GM08714 (cell line): Measurements from ENCODE around the gene CPLANE1.
"Not testable (repeated sequence)": the region's sequence is repeated elsewhere in the genome, so short reads cannot be mapped to it uniquely, and the experiment has no call there.

Source experiments
- H3K4me3 ChIP-seq: fragments of 200-500 bp; sonication (Bioruptor generic); 2 replicates; pipeline ENCODE4 v1.5.1; 2014; ENCODE audit warnings: mild to moderate bottlenecking, low read length, inconsistent platforms
- ZNF274 ChIP-seq: IDR thresholded peaks from 2 replicates; pipeline ENCODE4 v1.6.1; 2012; ENCODE audit warnings: mild to moderate bottlenecking, low read depth, low read length

The CPLANE1 gene

DNA sequence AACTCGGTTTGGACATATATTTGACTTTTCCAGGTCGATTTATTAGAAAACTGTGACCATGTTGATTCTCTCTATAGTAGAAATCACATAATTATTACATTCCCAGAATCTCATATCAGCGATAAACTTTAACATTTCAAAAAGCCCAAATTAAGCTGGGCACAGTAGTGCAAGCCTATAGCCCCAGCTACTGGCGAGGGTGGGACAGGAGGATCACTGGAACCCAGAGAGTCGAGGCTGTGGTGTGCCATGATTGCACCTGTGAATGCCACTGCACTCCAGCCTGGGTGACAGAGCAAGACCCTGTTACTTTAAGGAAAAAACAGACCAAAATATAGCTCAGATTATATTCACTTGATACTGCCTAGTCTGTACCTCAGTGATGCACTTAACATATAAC lies 128.9 kb downstream of the CPLANE1 start:
- no peak overlapping the region for H3K4me3 ChIP-seq
- no peak for TF ChIP-seq ZNF274

DNA sequence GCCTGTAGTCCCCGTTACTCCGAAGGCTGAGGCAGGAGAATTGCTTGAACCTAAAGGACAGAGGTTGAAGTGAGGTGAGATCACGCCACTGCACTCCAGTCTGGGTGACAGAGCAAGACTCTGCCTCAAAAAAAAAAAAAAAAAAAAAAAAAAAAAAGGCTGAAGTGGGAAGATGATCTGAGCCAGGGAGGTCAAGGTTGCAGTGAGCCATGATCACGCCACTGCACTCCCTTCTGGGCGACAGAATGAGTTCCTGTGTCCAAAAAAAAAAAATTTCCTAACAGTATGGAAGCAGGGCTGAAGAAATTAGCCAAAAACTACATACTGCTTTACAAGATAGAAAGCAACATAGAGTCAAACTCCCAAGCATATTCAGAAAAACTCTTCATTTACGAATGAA lies 132.8 kb downstream of the CPLANE1 start:
- no peak overlapping the region for H3K4me3 ChIP-seq
- TF ChIP-seq ZNF274, result no peak

DNA sequence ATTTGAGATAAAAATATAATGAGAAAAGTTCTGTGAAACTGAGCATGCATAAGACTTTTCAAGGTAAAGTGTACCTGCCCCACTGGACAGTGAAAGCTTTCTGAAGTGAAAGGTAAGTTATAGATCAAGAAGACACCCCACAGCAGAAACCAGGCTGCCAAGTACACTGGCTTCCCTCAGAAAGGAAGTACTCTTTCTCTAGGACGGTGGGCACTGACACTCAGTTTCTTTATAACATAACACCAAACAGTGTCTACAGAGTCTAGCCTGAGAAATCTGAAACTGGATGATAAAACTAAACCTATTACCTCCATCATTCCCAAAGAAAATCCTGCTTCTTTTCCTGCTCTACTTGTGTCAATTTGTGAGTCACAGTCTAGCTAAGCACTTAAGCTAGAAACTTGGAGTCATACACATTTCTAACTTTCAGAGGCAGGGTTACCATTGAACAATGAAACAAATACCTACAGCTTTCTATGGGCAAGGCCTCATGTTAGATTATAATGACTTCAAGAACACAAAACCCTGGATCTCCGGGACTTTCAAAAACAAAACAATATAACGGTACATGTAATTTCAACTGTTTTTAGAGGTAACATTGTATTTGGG lies 136.7 kb downstream of the CPLANE1 start:
- no peak overlapping the region for H3K4me3 ChIP-seq
- TF ChIP-seq ZNF274, result no peak

DNA sequence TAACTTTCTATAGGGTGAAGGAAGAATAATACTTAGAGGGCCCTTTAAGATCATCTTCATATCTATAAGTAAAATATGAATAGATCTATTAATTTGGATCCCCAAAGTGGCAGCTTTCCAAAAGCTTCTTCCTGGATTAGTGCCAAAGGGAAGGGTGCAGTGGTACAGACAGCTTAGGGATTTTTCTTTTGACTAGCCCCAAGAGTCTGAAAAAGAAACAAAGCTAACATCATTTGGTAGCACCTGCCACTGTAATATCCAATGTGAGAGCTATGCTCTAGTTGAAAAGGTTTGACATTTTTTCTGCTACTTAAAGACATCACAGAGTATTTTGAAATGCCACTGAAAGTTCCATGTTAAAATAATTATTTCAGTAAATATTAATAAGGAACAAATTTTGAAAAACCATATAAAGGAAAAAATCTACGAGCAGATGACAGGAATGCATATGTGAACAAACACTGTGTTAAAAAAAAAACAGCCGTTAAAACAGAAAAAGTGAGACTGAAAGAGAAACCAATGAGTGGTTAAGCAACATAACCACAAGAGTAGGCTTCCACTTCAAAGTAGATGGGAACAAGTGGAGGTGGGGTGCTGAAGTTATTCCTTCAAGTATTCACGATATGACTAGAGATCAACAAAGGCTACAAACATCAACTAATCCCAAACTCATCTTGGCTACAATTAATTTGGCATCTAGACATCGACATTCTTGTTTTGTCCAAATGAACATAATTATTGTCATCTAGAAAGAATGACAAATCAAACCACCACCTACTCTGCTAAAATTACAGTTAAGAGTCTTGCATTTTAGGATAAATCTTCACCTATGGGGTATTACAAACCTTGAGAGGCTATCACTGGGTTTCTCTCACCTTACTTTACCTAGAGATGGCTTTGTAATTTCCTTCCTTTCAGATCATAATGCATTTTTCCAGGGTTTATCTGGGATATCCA lies 137.5 kb downstream of the CPLANE1 start:
- no peak overlapping the region for H3K4me3 ChIP-seq
- no peak for TF ChIP-seq ZNF274

DNA sequence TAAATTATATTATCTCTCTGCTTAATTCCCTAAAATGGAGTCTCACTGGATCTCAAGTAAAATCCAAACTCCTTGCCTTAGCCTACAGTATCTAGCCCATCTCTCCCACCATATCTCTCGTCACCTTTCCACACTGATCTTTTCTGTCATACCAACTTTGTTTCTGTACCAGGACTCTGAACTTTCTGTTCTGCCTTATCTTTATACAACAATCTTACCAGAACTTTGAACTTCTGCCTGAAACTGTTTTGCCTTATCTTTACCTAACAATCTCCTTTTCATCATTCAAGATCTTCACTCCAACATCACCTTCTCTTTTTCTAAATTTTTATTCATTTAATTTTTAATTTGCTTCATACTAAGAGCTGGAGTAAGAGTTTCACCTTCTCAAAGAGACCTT lies 139.0 kb downstream of the CPLANE1 start:
- no peak for TF ChIP-seq ZNF274
- H3K4me3 ChIP-seq, result no peak overlapping the region

DNA sequence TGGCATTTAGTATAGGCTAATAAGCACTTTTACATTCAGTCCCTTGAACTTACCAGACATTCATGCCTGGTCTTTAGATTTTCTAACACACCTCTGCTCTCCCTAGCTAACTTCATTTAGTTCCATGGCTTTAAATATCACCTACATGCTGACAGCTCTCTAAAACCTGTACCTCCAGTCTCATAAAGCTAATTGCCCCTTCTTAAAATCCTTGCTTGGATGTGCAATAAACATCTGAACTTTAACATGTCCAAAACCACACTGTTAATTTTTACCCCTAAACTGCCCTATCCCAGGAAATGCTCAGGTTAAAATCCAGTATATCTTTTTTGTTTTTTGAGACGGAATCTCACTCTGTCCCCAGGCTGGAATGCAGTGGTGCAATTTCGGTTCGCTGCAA lies 139.8 kb downstream of the CPLANE1 start:
- no peak for TF ChIP-seq ZNF274
- no peak overlapping the region for H3K4me3 ChIP-seq

DNA sequence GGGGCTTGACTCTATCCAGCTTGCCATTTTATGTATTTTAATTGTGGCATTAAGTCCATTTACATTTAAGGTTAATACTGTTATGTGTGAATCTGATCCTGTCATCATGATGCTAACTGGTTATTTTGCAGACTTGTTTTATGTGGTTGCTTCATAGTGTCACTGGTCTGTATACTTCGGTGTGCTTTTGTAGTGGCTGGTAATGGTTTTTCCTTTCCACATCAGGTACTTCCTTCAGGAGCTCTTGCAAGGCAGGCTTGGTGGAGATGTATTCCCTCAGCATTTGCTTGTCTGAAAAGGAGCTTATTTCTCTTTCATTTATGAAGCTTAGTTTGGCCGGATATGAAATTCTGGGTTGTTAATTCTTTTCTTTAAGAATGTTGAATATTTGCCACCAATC lies 145.9 kb downstream of the CPLANE1 start:
- TF ChIP-seq ZNF274, result no peak
- no peak overlapping the region for H3K4me3 ChIP-seq

DNA sequence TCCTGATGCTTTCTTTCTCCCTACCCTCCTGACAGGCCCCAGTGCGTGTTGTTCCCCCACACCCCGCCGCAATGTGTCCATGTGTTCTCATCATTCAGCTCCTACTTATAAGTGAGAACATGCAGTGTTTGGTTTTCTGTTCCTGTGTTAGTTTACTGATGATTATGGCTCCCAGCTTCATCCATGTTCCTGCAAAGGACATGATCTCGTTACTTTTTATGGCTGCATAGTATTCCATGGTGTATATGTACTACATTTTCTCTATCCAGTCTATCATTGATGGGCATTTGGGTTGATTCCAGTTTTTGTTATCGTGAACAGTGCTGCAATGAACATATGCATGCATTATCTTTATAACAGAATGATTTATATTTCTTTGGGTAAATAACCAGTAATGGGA lies 149.9 kb downstream of the CPLANE1 start:
- H3K4me3 ChIP-seq, result not testable (repeated sequence)

DNA sequence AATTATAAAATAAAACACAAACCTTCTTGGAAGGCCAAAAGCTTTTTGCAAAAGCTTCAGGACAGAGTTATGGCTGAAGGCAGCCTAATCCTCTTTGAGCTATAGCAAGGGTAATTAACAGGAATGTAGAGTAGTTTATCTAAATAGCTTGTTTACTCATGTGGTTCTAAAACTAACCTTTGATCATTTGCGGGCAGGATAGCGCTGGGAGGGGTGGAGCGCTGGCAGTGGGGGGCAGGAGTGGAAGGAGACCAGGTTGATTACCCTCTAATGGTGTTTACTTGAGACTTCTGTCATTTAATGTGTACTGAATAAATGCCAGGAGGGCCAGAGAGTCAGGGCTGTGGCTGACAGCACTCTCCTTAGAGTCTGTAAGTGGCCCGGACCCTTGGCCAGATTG lies 155.4 kb downstream of the CPLANE1 start:
- not testable (repeated sequence) for H3K4me3 ChIP-seq

DNA sequence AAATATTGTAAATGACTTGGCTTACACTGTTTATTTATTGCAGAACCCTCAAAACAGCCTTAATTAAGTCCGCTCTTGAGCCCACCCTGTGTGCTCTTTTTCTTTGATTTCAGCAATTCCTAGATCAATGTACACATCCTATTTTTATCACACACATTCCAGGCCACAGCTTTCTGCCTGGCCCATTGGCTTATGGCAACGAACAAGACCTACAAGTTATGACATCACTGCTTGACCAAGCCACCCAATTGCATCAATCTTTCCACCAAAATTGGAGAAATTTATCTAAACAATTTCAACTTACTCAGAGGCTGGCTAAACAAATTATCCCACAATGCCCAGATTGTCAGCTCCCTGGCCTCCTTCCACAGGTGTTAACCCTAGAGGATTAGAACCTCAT lies 158.4 kb downstream of the CPLANE1 start:
- no peak overlapping the region for H3K4me3 ChIP-seq
- no peak for TF ChIP-seq ZNF274

DNA sequence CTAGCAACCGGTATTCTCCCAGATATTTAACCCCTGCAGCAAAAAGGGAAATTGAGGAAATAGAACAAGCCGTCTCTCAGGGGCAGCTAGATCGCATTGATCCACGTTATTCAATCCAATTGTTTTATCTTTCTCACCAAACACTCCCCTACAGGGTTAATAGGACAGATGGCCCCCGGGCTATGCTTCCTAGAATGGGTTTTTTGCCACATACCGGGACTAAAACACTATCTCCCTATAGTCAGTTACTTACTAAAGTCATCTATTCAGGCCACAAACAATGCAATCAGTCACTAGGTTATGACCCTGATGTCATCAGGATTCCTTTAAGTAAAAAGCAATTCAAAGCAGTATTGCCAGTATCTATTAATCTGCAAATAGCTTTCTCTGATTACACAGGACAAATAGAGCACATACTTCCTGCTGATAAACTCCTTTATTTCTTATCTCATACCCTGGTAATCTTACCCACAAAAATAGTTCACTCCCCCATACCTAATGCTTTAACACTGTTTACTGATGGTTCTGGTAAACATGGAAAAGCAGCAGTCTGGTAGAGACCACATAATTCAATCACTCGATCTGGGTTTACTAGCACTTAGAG lies 159.0 kb downstream of the CPLANE1 start:
- no peak for TF ChIP-seq ZNF274
- H3K4me3 ChIP-seq, result no peak overlapping the region

DNA sequence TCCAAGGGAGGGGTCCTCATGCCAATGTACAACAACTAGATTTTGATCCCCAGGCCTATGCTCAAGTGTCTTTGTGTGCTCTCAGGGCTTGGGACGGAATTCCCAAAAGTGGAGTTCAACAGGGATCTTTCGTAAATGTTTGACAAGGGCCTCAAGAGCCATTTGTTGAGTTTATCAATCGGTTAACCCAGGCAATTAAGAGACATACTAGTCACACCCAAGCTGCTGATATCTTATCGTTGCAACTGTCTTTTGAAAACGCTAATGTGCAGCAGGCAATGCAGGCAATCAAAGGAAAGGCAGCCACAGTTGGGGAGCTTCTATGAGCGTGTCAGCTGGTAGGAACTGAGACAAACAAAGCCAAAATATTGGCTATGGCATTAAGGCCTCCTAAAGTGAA lies 161.2 kb downstream of the CPLANE1 start:
- TF ChIP-seq ZNF274, result no peak

DNA sequence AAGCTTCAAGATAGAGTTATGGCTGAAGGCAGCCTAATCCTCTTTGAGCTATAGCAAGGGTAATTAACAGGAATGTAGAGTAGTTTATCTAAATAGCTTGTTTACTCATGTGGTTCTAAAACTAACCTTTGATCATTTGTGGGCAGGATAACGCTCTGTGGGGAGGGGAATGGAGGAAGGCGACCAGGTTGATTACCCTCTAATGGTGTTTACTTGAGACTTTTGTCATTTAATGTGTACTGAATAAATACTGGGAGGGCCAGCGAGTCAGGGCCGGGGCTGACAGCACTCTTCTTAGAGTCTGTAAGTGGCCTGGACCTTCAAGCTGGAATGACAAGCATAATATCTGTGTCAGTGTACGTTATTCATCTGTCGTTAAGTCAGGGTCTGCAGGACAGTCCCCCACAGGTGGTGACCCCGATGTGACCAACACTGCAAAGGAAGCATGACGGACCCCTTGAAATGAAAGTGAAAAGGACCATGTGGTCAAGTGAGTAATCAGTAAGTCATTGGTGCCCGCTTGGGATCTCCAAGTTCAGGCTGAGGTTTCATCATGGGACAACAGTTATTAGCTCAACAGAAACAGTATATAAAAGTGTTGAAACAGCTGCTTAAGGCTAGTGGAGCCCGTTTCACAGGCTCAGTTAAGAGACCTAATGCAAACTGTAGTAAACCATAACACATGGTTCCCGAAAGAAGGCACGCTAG lies 162.6 kb downstream of the CPLANE1 start:
- TF ChIP-seq ZNF274, result no peak
- H3K4me3 ChIP-seq, result no peak overlapping the region

More for the DNA sequence above, 161.2 kb downstream of the CPLANE1 start:
- H3K4me3 ChIP-seq, result no peak overlapping the region

DNA sequence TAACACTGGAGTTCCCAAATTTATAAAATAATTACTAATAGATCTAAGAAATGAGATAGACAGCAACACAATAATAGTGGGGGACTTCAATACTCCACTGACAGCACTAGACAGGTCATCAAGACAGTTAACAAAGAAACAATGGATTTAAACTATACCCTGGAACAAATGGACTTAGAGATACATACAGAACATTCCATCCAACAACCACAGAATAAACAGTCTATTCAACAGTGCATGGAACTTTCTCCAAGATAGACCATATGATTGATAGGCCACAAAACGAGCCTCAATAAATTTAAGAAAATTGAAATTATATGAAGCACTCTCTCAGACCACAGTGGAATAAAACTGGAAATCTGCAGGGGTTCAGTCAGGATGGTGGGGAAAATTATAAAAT lies 163.2 kb downstream of the CPLANE1 start:
- H3K4me3 ChIP-seq, result not testable (repeated sequence)

DNA sequence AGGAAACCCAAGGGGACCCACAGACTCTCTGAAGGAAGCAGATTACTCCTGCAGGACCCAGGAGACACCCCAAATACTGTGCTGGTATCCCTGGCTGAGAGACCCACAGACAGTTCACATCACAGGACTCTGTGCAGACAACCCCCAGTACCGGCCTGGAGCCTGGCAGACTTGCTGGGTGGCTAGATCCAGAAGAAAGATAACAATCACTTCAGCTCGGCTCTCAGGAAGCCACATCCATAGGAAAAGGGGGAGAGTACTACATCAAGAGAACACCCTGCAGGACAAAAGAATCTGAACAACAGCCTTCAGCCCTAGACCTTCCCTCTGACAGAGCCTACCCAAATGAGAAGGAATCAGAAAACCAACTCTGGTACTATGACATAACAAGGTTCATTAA lies 166.2 kb downstream of the CPLANE1 start:
- not testable (repeated sequence) for H3K4me3 ChIP-seq
